Measurements from ENCODE around the gene CSMD2. TPM values are rescaled to one million over a fixed set of nuclear protein-coding genes. Genes with fewer than 3 reads are reported as not detected.
A peak's percentile ranks its signal among the peaks of the same experiment; 100 is the strongest.

CSMD2 gene
- total RNA-seq, 1 experiment from 2014 or later, result 13.2 TPM

- H3K4me1 Mint-ChIP-seq, result peaks cover 23% of the 10 kb centered on the region
- no peak within 1 kb of the TSS for H3K27ac Mint-ChIP-seq
- H3K27me3 Mint-ChIP-seq (ENCODE audit: low read depth), result no peaks in the 10 kb centered on the region; the same call in 1 of the 2 replicates
- peak; percentile 98 for DNase-seq (ENCODE audit: low spot score)
- H3K9me3 Mint-ChIP-seq, result no peaks in the 10 kb centered on the region
- ATAC-seq, result peak; percentile 96
- TF ChIP-seq SP1 (CRISPR knock-in tag; conservative IDR thresholded peaks at IDR 0.05) (peak; percentile 82), OVOL2 (CRISPR knock-in tag; IDR thresholded peaks at IDR 0.05; ENCODE audit: borderline replicate concordance) (no peak), GABPB1 (CRISPR knock-in tag; IDR thresholded peaks at IDR 0.05) (peak; percentile 43; the same call in 1 of the 2 replicates), NFYB (CRISPR knock-in tag; conservative IDR thresholded peaks at IDR 0.05; ENCODE audit: low read depth) (peak; percentile 91)
- TF ChIP-seq, protein P1, sequence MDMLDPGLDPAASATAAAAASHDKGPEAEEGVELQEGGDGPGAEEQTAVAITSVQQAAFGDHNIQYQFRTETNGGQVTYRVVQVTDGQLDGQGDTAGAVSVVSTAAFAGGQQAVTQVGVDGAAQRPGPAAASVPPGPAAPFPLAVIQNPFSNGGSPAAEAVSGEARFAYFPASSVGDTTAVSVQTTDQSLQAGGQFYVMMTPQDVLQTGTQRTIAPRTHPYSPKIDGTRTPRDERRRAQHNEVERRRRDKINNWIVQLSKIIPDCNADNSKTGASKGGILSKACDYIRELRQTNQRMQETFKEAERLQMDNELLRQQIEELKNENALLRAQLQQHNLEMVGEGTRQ (CRISPR knock-in tag; IDR thresholded peaks at IDR 0.05), result 0 out of 2 replicates have a peak, but pooled peaks have one; percentile 4
- ChIA-PET POLR2A (no interaction called here), CTCF (interaction anchor here (1.5 to 5.1 kb wide), 9 partner anchors 18 to 642 kb away, joined by 3 to 48 read pairs (median 10); no protein-coding TSS in a partner anchor)
- no peaks in the 10 kb centered on the region for H3K36me3 Mint-ChIP-seq
- peak within 1 kb of the TSS; percentile 80 for H3K4me3 Mint-ChIP-seq
Observed at GRCh38 chr1:33472269-33472980, 692.6 kb downstream of the CSMD2 start, which contains the start of gene ZSCAN20. TSS of gene ZSCAN20 (plus strand) at chr1:33472645. CDS start at chr1:33479289, 6,644 bp downstream.

- ATAC-seq (no peak), DNase-seq (ENCODE audit: low spot score) (no peak)
- TF ChIP-seq ZBTB21 (CRISPR knock-in tag; IDR thresholded peaks at IDR 0.05; ENCODE audit: borderline replicate concordance) (no peak), SMAD3 (CRISPR knock-in tag; IDR thresholded peaks at IDR 0.05; ENCODE audit: borderline replicate concordance) (no peak), GABPB1 (CRISPR knock-in tag; IDR thresholded peaks at IDR 0.05) (no peak)
- TF ChIP-seq, protein P2, sequence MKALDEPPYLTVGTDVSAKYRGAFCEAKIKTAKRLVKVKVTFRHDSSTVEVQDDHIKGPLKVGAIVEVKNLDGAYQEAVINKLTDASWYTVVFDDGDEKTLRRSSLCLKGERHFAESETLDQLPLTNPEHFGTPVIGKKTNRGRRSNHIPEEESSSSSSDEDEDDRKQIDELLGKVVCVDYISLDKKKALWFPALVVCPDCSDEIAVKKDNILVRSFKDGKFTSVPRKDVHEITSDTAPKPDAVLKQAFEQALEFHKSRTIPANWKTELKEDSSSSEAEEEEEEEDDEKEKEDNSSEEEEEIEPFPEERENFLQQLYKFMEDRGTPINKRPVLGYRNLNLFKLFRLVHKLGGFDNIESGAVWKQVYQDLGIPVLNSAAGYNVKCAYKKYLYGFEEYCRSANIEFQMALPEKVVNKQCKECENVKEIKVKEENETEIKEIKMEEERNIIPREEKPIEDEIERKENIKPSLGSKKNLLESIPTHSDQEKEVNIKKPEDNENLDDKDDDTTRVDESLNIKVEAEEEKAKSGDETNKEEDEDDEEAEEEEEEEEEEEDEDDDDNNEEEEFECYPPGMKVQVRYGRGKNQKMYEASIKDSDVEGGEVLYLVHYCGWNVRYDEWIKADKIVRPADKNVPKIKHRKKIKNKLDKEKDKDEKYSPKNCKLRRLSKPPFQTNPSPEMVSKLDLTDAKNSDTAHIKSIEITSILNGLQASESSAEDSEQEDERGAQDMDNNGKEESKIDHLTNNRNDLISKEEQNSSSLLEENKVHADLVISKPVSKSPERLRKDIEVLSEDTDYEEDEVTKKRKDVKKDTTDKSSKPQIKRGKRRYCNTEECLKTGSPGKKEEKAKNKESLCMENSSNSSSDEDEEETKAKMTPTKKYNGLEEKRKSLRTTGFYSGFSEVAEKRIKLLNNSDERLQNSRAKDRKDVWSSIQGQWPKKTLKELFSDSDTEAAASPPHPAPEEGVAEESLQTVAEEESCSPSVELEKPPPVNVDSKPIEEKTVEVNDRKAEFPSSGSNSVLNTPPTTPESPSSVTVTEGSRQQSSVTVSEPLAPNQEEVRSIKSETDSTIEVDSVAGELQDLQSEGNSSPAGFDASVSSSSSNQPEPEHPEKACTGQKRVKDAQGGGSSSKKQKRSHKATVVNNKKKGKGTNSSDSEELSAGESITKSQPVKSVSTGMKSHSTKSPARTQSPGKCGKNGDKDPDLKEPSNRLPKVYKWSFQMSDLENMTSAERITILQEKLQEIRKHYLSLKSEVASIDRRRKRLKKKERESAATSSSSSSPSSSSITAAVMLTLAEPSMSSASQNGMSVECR (CRISPR knock-in tag; IDR thresholded peaks at IDR 0.05; ENCODE audit: borderline replicate concordance), result no peak
- TF ChIP-seq, protein P3, sequence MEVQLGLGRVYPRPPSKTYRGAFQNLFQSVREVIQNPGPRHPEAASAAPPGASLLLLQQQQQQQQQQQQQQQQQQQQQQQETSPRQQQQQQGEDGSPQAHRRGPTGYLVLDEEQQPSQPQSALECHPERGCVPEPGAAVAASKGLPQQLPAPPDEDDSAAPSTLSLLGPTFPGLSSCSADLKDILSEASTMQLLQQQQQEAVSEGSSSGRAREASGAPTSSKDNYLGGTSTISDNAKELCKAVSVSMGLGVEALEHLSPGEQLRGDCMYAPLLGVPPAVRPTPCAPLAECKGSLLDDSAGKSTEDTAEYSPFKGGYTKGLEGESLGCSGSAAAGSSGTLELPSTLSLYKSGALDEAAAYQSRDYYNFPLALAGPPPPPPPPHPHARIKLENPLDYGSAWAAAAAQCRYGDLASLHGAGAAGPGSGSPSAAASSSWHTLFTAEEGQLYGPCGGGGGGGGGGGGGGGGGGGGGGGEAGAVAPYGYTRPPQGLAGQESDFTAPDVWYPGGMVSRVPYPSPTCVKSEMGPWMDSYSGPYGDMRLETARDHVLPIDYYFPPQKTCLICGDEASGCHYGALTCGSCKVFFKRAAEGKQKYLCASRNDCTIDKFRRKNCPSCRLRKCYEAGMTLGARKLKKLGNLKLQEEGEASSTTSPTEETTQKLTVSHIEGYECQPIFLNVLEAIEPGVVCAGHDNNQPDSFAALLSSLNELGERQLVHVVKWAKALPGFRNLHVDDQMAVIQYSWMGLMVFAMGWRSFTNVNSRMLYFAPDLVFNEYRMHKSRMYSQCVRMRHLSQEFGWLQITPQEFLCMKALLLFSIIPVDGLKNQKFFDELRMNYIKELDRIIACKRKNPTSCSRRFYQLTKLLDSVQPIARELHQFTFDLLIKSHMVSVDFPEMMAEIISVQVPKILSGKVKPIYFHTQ (CRISPR knock-in tag; IDR thresholded peaks at IDR 0.05), result no peak
- POLR2A ChIA-PET, result no interaction called here
- Mint-ChIP-seq H3K27ac (no peak overlapping the region), H3K9me3 (no peaks in the 10 kb centered on the region), H3K27me3 (ENCODE audit: low read depth) (peaks cover 3% of the 10 kb centered on the region; the same call in 1 of the 2 replicates), H3K4me3 (no peak overlapping the region), H3K36me3 (no peaks in the 10 kb centered on the region), H3K4me1 (peaks cover 23% of the 10 kb centered on the region)
- CTCF ChIA-PET, result interaction anchor here (0.6 to 5.1 kb wide), 22 partner anchors 12 to 1398 kb away, joined by 3 to 48 read pairs (median 4); partner anchors contain the start of genes PHC2 and TRIM62
Observed at GRCh38 chr1:33471416-33471815, 693.6 kb downstream of the CSMD2 start.

DNA sequence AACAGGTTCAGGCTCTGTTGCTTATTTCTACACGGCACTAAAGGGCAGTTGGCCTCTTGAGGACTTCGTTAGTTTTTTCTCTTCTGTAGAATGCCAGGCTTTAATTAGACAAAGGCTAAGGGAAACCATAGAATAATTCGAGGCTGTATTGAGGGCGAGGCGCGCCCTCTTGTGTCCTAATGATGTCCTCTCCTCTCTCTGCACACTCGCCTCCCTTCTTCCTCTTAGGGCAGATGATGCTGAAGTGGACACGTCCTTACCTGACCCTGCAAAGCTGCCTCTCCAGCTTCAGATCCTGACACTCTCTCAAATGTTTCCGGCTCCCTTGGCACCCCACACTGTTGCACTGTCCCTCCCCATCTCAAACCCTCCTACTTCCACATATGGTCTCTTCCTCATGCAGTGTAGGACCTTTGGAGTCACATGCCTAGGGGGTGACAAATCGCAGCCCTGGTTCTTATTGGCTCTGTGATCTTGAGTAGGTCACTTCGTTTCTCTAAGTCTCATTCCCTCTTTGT is 694.5 kb downstream of the CSMD2 start:
- Mint-ChIP-seq H3K36me3 (no peaks in the 10 kb centered on the region), H3K4me3 (no peak overlapping the region), H3K4me1 (peaks cover 23% of the 10 kb centered on the region), H3K27ac (no peak overlapping the region; the same call in 1 of the 2 replicates), H3K27me3 (ENCODE audit: low read depth) (peaks cover 3% of the 10 kb centered on the region; the same call in 1 of the 2 replicates), H3K9me3 (no peaks in the 10 kb centered on the region)
- POLR2A ChIA-PET, result no interaction called here
- CTCF ChIA-PET, result interaction anchor here (0.6 to 5.1 kb wide), 29 partner anchors 8 to 537 kb away, joined by 3 to 48 read pairs (median 4); partner anchors contain the start of genes PHC2 and TRIM62
- peak; percentile 54 for ATAC-seq
- peak; percentile 74 for DNase-seq (ENCODE audit: low spot score)
- TF ChIP-seq TCF7 (CRISPR knock-in tag; IDR thresholded peaks at IDR 0.05; ENCODE audit: low read depth), result no peak
- TF ChIP-seq ETV6 (CRISPR knock-in tag; IDR thresholded peaks at IDR 0.05), result no peak
- TF ChIP-seq CREB1 (CRISPR knock-in tag; IDR thresholded peaks at IDR 0.05), result no peak
- no peak for TF ChIP-seq ZNF671 (CRISPR knock-in tag; IDR thresholded peaks at IDR 0.05)
- TF ChIP-seq FOXK1 (CRISPR knock-in tag; IDR thresholded peaks at IDR 0.05), result no peak
- TF ChIP-seq, protein P1 (CRISPR knock-in tag; IDR thresholded peaks at IDR 0.05), result 0 out of 2 replicates have a peak, but pooled peaks have one; percentile 31
- no peak for TF ChIP-seq TP53 (CRISPR knock-in tag; IDR thresholded peaks at IDR 0.05)
- TF ChIP-seq ATF2 (CRISPR knock-in tag; IDR thresholded peaks at IDR 0.05; ENCODE audit: borderline replicate concordance, low read depth), result no peak
- TF ChIP-seq ZNF423 (CRISPR knock-in tag; IDR thresholded peaks at IDR 0.05), result no peak
- no peak for TF ChIP-seq SMAD3 (CRISPR knock-in tag; IDR thresholded peaks at IDR 0.05; ENCODE audit: borderline replicate concordance)
- no peak for TF ChIP-seq OVOL2 (CRISPR knock-in tag; IDR thresholded peaks at IDR 0.05; ENCODE audit: borderline replicate concordance)
- TF ChIP-seq, protein P4, sequence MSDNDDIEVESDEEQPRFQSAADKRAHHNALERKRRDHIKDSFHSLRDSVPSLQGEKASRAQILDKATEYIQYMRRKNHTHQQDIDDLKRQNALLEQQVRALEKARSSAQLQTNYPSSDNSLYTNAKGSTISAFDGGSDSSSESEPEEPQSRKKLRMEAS (CRISPR knock-in tag; IDR thresholded peaks at IDR 0.05), result no peak

Data from WTC11 (cell line).